H1 (cell line): Measurements from ENCODE around the gene SEL1L3.

Experiments used
- CTCF ChIP-seq, 3 experiments: IDR thresholded peaks; 1 replicate in 2 of 3; 2 replicates in 1 of 3; pipeline versions ENCODE4 v1.5.1 to v1.6.1; 2011; ENCODE audit warnings: low read length in 3 of 3, mild to moderate bottlenecking in 3 of 3, inconsistent platforms in 2 of 3, low read depth in 1 of 3, moderate library complexity in 1 of 3; ENCODE audit not compliant: insufficient read depth in 1 of 3; ENCODE audit errors: control extremely low read depth in 1 of 3
- EZH2 ChIP-seq: fragments of 200-600 bp; sonication (generic); IDR thresholded peaks from 2 replicates; pipeline ENCODE4 v1.7.1; 2012; ENCODE audit warnings: low read depth, mild to moderate bottlenecking, moderate library complexity, low read length, inconsistent platforms; ENCODE audit not compliant: severe bottlenecking
- POLR2AphosphoS5 ChIP-seq: IDR thresholded peaks from 2 replicates; pipeline ENCODE4 v1.6.1; 2011; ENCODE audit warnings: low read depth, low read length
- RAD21 ChIP-seq, 2 experiments: IDR thresholded peaks in 1 of 2; conservative IDR thresholded peaks in 1 of 2; 2 replicates each; pipeline ENCODE4 v1.6.1; 2011; ENCODE audit warnings: low read depth in 2 of 2, low read length in 2 of 2, improper control_type of control experiment in 1 of 2, inconsistent platforms in 1 of 2, mild to moderate bottlenecking in 1 of 2, moderate library complexity in 1 of 2
- SAP30 ChIP-seq: fragments of 300-600 bp; sonication (generic); IDR thresholded peaks from 2 replicates; pipeline ENCODE4 v1.7.1; 2012; ENCODE audit warnings: low read length, moderate library complexity, mild to moderate bottlenecking, inconsistent platforms; ENCODE audit not compliant: insufficient read depth, insufficient replicate concordance
- TF ChIP-seq, protein P1 (sequence below): IDR thresholded peaks from 2 replicates; pipeline ENCODE4 v1.6.1; 2011; ENCODE audit warnings: low read length, improper control_type of control experiment

DNA sequence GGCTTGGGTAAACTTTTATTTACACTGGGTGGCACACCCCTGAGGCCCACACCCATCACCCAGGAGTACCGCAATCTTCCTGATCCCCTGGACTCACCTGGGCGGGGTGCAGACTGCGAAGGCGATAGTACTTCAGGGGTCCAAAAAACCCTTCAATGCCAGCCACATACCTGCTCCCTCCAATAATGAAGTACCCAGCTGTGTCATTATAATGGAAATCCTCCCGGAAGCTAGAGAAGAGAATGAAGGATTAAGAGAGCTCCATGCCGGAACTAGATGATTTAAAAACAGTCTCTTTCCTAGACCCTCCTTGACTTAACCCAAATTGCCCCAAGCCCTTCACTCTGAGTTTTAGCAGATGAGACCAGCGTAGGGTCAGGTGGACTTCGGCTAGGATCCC, 40.9 kb downstream of the SEL1L3 start:
- TF ChIP-seq RAD21 (IDR thresholded peaks at IDR 0.05 in 1 of 2, conservative IDR thresholded peaks at IDR 0.05 in 1 of 2; ENCODE audit: low read depth in 2 of 2, low read length in 2 of 2) (no peak), SAP30 (no peak), CTCF (IDR thresholded peaks at IDR 0.05; ENCODE audit: control extremely low read depth in 1 of 3, insufficient read depth in 1 of 3, low read depth in 1 of 3, low read length in 3 of 3) (no peak), POLR2AphosphoS5 (no peak), EZH2 (no peak)
- TF ChIP-seq, protein P1, sequence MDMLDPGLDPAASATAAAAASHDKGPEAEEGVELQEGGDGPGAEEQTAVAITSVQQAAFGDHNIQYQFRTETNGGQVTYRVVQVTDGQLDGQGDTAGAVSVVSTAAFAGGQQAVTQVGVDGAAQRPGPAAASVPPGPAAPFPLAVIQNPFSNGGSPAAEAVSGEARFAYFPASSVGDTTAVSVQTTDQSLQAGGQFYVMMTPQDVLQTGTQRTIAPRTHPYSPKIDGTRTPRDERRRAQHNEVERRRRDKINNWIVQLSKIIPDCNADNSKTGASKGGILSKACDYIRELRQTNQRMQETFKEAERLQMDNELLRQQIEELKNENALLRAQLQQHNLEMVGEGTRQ = no peak
